Right ventricle myocardium inferior (tissue), 1 donor: ENCODE results near the gene PCDHA3. TPM values are rescaled to one million over a fixed set of nuclear protein-coding genes. Genes with fewer than 3 reads are reported as not detected.
"Not testable (repeated sequence)": the region's sequence is repeated elsewhere in the genome, so short reads cannot be mapped to it uniquely, and the experiment has no call there.

Experiments used
- ATAC-seq: fragments of 200-7000 bp; cut with Tn5 transposase; one replicate; pipeline ENCODE4 v1.9.1; 2020; ENCODE audit warnings: mild to moderate bottlenecking, moderate library complexity
- DNase-seq: peaks from one replicate; pipeline ENCODE4 v3.0.0; 2021; ENCODE audit errors: missing footprints
- intact Hi-C: fragments of 100-400 bp; cut with DNase I; formaldehyde crosslinking; loops from one replicate; pipeline ENCODE4 v1.11.0; 2022
- long read RNA-seq: library from polyadenylated mRNA; unstranded; transcript quantifications from one replicate; pipeline ENCODE4 v2.0.0, GENCODE V29; 2021
- total RNA-seq: library from RNA; stranded (reverse); fragmentation: NEBNext Ultra II Directional; extraction: Animal tissue kit (Norgen Biotek cat#: 25700); gene quantifications from one replicate; pipeline ENCODE4 v1.2.1, GENCODE V29; 2021
- donor health status: DM: no; HTN: yes; CAD: no; lungs with severe emphysema.

PCDHA3 gene
- 0.14 TPM for total RNA-seq
- long read RNA-seq: 0 reads

GRCh38 chr5:140800816-140801493, at the start of gene PCDHA3:
PCDHA3 (plus strand) TSS chr5:140801057.
- ATAC-seq: no peak
- intact Hi-C loops: no loop called here
- no peak for DNase-seq

- intact Hi-C loops: no loop called here
- ATAC-seq: no peak
- no peak for DNase-seq
Observed at GRCh38 chr5:140753561-140753960, 47.3 kb upstream of the PCDHA3 start.

- no peak for DNase-seq
- intact Hi-C loops: no loop called here
- no peak for ATAC-seq
Observed at GRCh38 chr5:140764177-140764973, 36.5 kb upstream of the PCDHA3 start.

- ATAC-seq: no peak
Observed at GRCh38 chr5:140767444-140767843, 33.4 kb upstream of the PCDHA3 start.

GRCh38 chr5:140780512-140780911, 20.3 kb upstream of the PCDHA3 start:
- intact Hi-C loops: no loop called here
- no peak for ATAC-seq
- DNase-seq: no peak

More at GRCh38 chr5:140767444-140767843, 33.4 kb upstream of the PCDHA3 start:
- intact Hi-C loops: no loop called here
- DNase-seq: no peak

- intact Hi-C loops: no loop called here
- DNase-seq (no peak), ATAC-seq (no peak)
Observed at GRCh38 chr5:140785905-140786686, 14.8 kb upstream of the PCDHA3 start, which contains the start of gene PCDHA1. PCDHA1 (plus strand) TSS chr5:140786140.

GRCh38 chr5:140787422-140787821, 13.4 kb upstream of the PCDHA3 start:
- DNase-seq, ATAC-seq, intact Hi-C loops: not testable (repeated sequence)

- ATAC-seq, DNase-seq, intact Hi-C loops: not testable (repeated sequence)
Observed at GRCh38 chr5:140787849-140788504, 12.9 kb upstream of the PCDHA3 start.

- DNase-seq: no peak
- ATAC-seq: no peak
- intact Hi-C loops: no loop called here
Observed at GRCh38 chr5:140791089-140791488, 9.8 kb upstream of the PCDHA3 start.

- DNase-seq (no peak), ATAC-seq (no peak)
- intact Hi-C loops: no loop called here
Observed at GRCh38 chr5:140794595-140795258, 6.1 kb upstream of the PCDHA3 start, which contains the start of gene PCDHA2. PCDHA2 (plus strand) TSS chr5:140794852.

- DNase-seq (no peak), ATAC-seq (no peak)
- intact Hi-C loops: no loop called here
Observed at GRCh38 chr5:140795259-140795641, 5.6 kb upstream of the PCDHA3 start.

GRCh38 chr5:140796072-140796717, 4.7 kb upstream of the PCDHA3 start:
- ATAC-seq, DNase-seq, intact Hi-C loops: not testable (repeated sequence)

GRCh38 chr5:140796718-140797095, 4.2 kb upstream of the PCDHA3 start:
- no peak for ATAC-seq
- intact Hi-C loops: no loop called here
- no peak for DNase-seq

- DNase-seq (no peak), ATAC-seq (no peak)
- intact Hi-C loops: no loop called here
Observed at GRCh38 chr5:140801494-140801841, 611 bp downstream of the PCDHA3 start.

- ATAC-seq, DNase-seq, intact Hi-C loops: not testable (repeated sequence)
Observed at GRCh38 chr5:140802381-140802780, 1.5 kb downstream of the PCDHA3 start.

GRCh38 chr5:140802781-140803271, 2.0 kb downstream of the PCDHA3 start:
- no peak for ATAC-seq
- intact Hi-C loops: no loop called here
- DNase-seq: no peak

- DNase-seq: peak; percentile 58
- intact Hi-C loops: no loop called here
- ATAC-seq: no peak
Observed at GRCh38 chr5:140806834-140807775, 6.2 kb downstream of the PCDHA3 start, which contains the start of gene PCDHA4. PCDHA4 (plus strand) TSS chr5:140807068.
